Ishikawa (cell line): ENCODE results near the gene ATP1A3.

Source experiments
- FOXM1 ChIP-seq: IDR thresholded peaks from 2 replicates; pipeline ENCODE4 v1.6.1; 2012; ENCODE audit warnings: low read depth, borderline replicate concordance
- RAD21 ChIP-seq: IDR thresholded peaks from 2 replicates; pipeline ENCODE4 v1.6.1; 2012; ENCODE audit warnings: low read depth
- TAF1 ChIP-seq: IDR thresholded peaks from 2 replicates; pipeline ENCODE4 v1.6.1; 2012; ENCODE audit warnings: low read depth, mild to moderate bottlenecking
- YY1 ChIP-seq: IDR thresholded peaks from 2 replicates; pipeline ENCODE4 v1.6.1; 2012; ENCODE audit warnings: low read depth

GRCh38 chr19:41978470-41978869 lies 15.6 kb downstream of the ATP1A3 start:
- TF ChIP-seq RAD21 (no peak), FOXM1 (no peak), YY1 (no peak), TAF1 (no peak)
